K562 (cell line): ENCODE results near the gene PRKCB. TPM values are rescaled to one million over a fixed set of nuclear protein-coding genes. Genes with fewer than 3 reads are reported as not detected.

Experiments
- CAMTA2 ChIP-seq: fragments of 250-450 bp; sonication (Bioruptor Pico); conservative IDR thresholded peaks from 2 replicates; pipeline ENCODE4 v1.5.1; 2022
- CBX3 ChIP-seq, 2 experiments: IDR thresholded peaks; 1 replicate in 1 of 2; 2 replicates in 1 of 2; pipeline ENCODE4 v1.6.1; 2012; ENCODE audit warnings: inconsistent platforms in 2 of 2, low read length in 2 of 2, borderline replicate concordance in 1 of 2, control low read depth in 1 of 2
- ELK3 ChIP-seq: fragments of 450-650 bp; formaldehyde crosslinking; IDR thresholded peaks from 2 replicates; pipeline ENCODE4 v1.4.0; 2020; ENCODE audit warnings: mild to moderate bottlenecking
- MBD1 ChIP-seq: fragments of 250-450 bp; sonication (Bioruptor Pico); IDR thresholded peaks from 2 replicates; pipeline ENCODE4 v1.8.0; 2022; ENCODE audit warnings: inconsistent platforms
- NR4A1 ChIP-seq, 2 experiments: fragments of 250-450 bp in 1 of 2; fragments of 450-650 bp in 1 of 2; sonication (Bioruptor Pico) in 1 of 2; IDR thresholded peaks; 2 replicates each; pipeline versions ENCODE4 v1.4.0 to v1.6.1; 2016 to 2020; ENCODE audit warnings: mild to moderate bottlenecking in 2 of 2, missing compliant biosample characterization in 1 of 2, missing genetic modification characterization in 1 of 2, moderate library complexity in 1 of 2
- RBM22 ChIP-seq: fragments of 200-400 bp; formaldehyde crosslinking; IDR thresholded peaks from 2 replicates; pipeline ENCODE4 v1.6.1; 2018; ENCODE audit warnings: low read length, low read depth; ENCODE audit not compliant: poor library complexity, severe bottlenecking
- TAL1 ChIP-seq: fragments of 450-650 bp; IDR thresholded peaks from 2 replicates; pipeline ENCODE4 v1.6.1; 2016; ENCODE audit warnings: mild to moderate bottlenecking
- TCFL5 ChIP-seq: fragments of 250-450 bp; sonication (Bioruptor Pico); conservative IDR thresholded peaks from 2 replicates; pipeline ENCODE4 v1.6.1; 2021; ENCODE audit warnings: mild to moderate bottlenecking, moderate library complexity, matching md5 sums
- WHSC1 ChIP-seq: IDR thresholded peaks from one replicate; pipeline ENCODE4 v1.6.1; 2012; ENCODE audit warnings: low read length, control low read depth, inconsistent platforms
- ZBED1 ChIP-seq: IDR thresholded peaks from 2 replicates; pipeline ENCODE4 v1.6.1; 2014
- ZFP1 ChIP-seq: fragments of 450-650 bp; formaldehyde crosslinking; IDR thresholded peaks from 2 replicates; pipeline ENCODE4 v1.4.0; 2020; ENCODE audit warnings: mild to moderate bottlenecking, mixed read lengths
- ZFPM2 ChIP-seq: fragments of 250-450 bp; sonication (Bioruptor Pico); IDR thresholded peaks from 2 replicates; pipeline ENCODE4 v1.5.1; 2022; ENCODE audit warnings: mild to moderate bottlenecking
- ZNF146 ChIP-seq: IDR thresholded peaks from one replicate; pipeline ENCODE4 v1.6.1; 2018; ENCODE audit warnings: missing compliant biosample characterization; ENCODE audit not compliant: unreplicated experiment
- ZNF512 ChIP-seq: IDR thresholded peaks from 2 replicates; pipeline ENCODE4 v1.6.1; 2016; ENCODE audit warnings: missing genetic modification characterization, missing compliant biosample characterization
- ZNF57 ChIP-seq: fragments of 450-650 bp; formaldehyde crosslinking; IDR thresholded peaks from 2 replicates; pipeline ENCODE4 v1.4.0; 2020; ENCODE audit warnings: mild to moderate bottlenecking, moderate library complexity
- polyA plus RNA-seq, 8 experiments: library from polyadenylated mRNA; depleted of rRNA in 4 of 8; stranded (reverse) in 5 of 8; unstranded in 3 of 8; fragments of >200 nt; fragmentation: Nextera tagmentation in 2 of 8; fragmentation: Illumina TruSeq in 1 of 8; extraction: Ambion mirVana in 2 of 8; extraction: Trizol in 1 of 8; gene quantifications; 2 replicates each; pipeline versions ENCODE4 v1.2.1 to v1.2.3, GENCODE V29; 2011 to 2014; ENCODE audit warnings: inconsistent platforms in 1 of 8, missing spikeins in 1 of 8
- total RNA-seq, 7 experiments: library from RNA; depleted of rRNA in 6 of 7; stranded (reverse); fragments of >200 nt in 6 of 7; fragmentation: Illumina TruSeq in 2 of 7; extraction: Trizol in 2 of 7; gene quantifications; 2 replicates each; pipeline versions ENCODE4 v1.2.1 to v1.2.3, GENCODE V29; 2011 to 2021; ENCODE audit warnings: low replicate concordance in 1 of 7
- TF ChIP-seq, protein P1 (sequence below), 3 experiments: fragments of 200-800 bp in 1 of 3; fragments of 250-450 bp in 1 of 3; fragments of 450-650 bp in 1 of 3; sonication (Bioruptor Pico) in 1 of 3; sonication (Bioruptor generic) in 1 of 3; formaldehyde crosslinking in 1 of 3; IDR thresholded peaks; 2 replicates each; pipeline versions ENCODE4 v1.6.1 to v1.8.0; 2016 to 2022; ENCODE audit warnings: mild to moderate bottlenecking in 2 of 3, missing genetic modification characterization in 2 of 3, missing compliant biosample characterization in 1 of 3, moderate library complexity in 1 of 3
- TF ChIP-seq, protein P2 (sequence below), 2 experiments: IDR thresholded peaks; 2 replicates each; pipeline ENCODE4 v1.6.1; 2011; ENCODE audit warnings: borderline replicate concordance in 1 of 2, control low read depth in 1 of 2, low read depth in 1 of 2, low read length in 1 of 2, mild to moderate bottlenecking in 1 of 2, mixed read lengths in 1 of 2, moderate library complexity in 1 of 2; ENCODE audit not compliant: insufficient read depth in 1 of 2, insufficient read length in 1 of 2, poor library complexity in 1 of 2, severe bottlenecking in 1 of 2; ENCODE audit errors: extremely low read depth in 1 of 2

Gene PRKCB
- total and polyA plus RNA-seq, 9 of the 15 experiments (the other 6 are each of a cell fraction or from before 2014, with no cell fraction given), result 49.9 to 276 (median 148) TPM

GRCh38 chr16:23952128-23952970, 116.6 kb downstream of the PRKCB start (continued):
- TF ChIP-seq, protein P1, sequence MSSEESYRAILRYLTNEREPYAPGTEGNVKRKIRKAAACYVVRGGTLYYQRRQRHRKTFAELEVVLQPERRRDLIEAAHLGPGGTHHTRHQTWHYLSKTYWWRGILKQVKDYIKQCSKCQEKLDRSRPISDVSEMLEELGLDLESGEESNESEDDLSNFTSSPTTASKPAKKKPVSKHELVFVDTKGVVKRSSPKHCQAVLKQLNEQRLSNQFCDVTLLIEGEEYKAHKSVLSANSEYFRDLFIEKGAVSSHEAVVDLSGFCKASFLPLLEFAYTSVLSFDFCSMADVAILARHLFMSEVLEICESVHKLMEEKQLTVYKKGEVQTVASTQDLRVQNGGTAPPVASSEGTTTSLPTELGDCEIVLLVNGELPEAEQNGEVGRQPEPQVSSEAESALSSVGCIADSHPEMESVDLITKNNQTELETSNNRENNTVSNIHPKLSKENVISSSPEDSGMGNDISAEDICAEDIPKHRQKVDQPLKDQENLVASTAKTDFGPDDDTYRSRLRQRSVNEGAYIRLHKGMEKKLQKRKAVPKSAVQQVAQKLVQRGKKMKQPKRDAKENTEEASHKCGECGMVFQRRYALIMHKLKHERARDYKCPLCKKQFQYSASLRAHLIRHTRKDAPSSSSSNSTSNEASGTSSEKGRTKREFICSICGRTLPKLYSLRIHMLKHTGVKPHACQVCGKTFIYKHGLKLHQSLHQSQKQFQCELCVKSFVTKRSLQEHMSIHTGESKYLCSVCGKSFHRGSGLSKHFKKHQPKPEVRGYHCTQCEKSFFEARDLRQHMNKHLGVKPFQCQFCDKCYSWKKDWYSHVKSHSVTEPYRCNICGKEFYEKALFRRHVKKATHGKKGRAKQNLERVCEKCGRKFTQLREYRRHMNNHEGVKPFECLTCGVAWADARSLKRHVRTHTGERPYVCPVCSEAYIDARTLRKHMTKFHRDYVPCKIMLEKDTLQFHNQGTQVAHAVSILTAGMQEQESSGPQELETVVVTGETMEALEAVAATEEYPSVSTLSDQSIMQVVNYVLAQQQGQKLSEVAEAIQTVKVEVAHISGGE (CRISPR knock-in tag; IDR thresholded peaks at IDR 0.05), result 0 out of 6 replicates have a peak, but pooled peaks of 1 of the 3 experiments have one; percentile 31
- peak; percentile 73 for TF ChIP-seq TAL1
- no peak for TF ChIP-seq ZNF146 (CRISPR knock-in tag)
- no peak for TF ChIP-seq WHSC1
- no peak for TF ChIP-seq ZNF57 (CRISPR knock-in tag)
- TF ChIP-seq TCFL5 (CRISPR knock-in tag), result no peak
- no peak for TF ChIP-seq NR4A1 (CRISPR knock-in tag; IDR thresholded peaks at IDR 0.05)
- TF ChIP-seq NR4A1 (tag; IDR thresholded peaks at IDR 0.05), result peak; percentile 88
- no peak for TF ChIP-seq CAMTA2 (CRISPR knock-in tag)
- no peak; a peak in 1 of 3 replicates for TF ChIP-seq CBX3 (IDR thresholded peaks at IDR 0.05; ENCODE audit: borderline replicate concordance in 1 of 2, low read length in 2 of 2)
- TF ChIP-seq ELK3 (CRISPR knock-in tag), result no peak
- TF ChIP-seq ZFPM2 (CRISPR knock-in tag), result no peak
- no peak for TF ChIP-seq ZNF512 (tag)
- TF ChIP-seq RBM22, result no peak
- TF ChIP-seq ZFP1, result no peak
- TF ChIP-seq, protein P2, sequence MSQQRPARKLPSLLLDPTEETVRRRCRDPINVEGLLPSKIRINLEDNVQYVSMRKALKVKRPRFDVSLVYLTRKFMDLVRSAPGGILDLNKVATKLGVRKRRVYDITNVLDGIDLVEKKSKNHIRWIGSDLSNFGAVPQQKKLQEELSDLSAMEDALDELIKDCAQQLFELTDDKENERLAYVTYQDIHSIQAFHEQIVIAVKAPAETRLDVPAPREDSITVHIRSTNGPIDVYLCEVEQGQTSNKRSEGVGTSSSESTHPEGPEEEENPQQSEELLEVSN (IDR thresholded peaks at IDR 0.05; ENCODE audit: borderline replicate concordance in 1 of 2, extremely low read depth in 1 of 2, insufficient read depth in 1 of 2, insufficient read length in 1 of 2, low read depth in 1 of 2, low read length in 1 of 2, poor library complexity in 1 of 2, severe bottlenecking in 1 of 2), result peak; percentile 83 to 92
- TF ChIP-seq MBD1 (CRISPR knock-in tag), result no peak
- no peak for TF ChIP-seq ZBED1
